Smooth muscle cell (in vitro differentiated cells): ENCODE results near the gene NCAPG2. TPM values are rescaled to one million over a fixed set of nuclear protein-coding genes. Genes with fewer than 3 reads are reported as not detected.

Experiments used
- DNase-seq: peaks from one replicate; lab custom pipeline; 2025; ENCODE audit not compliant: unreplicated experiment; lab: John Stamatoyannopoulos, UW
- H2AFZ ChIP-seq: fragments of 200-600 bp; sonication (generic); 2 replicates; pipeline ENCODE4 v1.6.0; 2016; ENCODE audit warnings: antibody characterized with exemption, low read depth, mild to moderate bottlenecking
- H3F3A ChIP-seq: fragments of 200-600 bp; sonication (generic); 2 replicates; pipeline ENCODE4 v1.6.0; 2017; ENCODE audit warnings: antibody characterized with exemption, low read depth
- H3K27ac ChIP-seq: fragments of 200-600 bp; sonication (generic); 2 replicates; pipeline ENCODE4 v1.5.1; 2016; ENCODE audit warnings: low read depth, mild to moderate bottlenecking
- H3K27me3 ChIP-seq: fragments of 200-600 bp; sonication (generic); 2 replicates; pipeline ENCODE4 v1.6.1; 2016; ENCODE audit warnings: low read depth, mild to moderate bottlenecking
- H3K36me3 ChIP-seq: fragments of 200-600 bp; sonication (generic); 2 replicates; pipeline ENCODE4 v1.5.1; 2016; ENCODE audit warnings: low read depth
- H3K4me1 ChIP-seq: fragments of 200-600 bp; sonication (generic); 2 replicates; pipeline ENCODE4 v1.5.1; 2016; ENCODE audit warnings: low read depth
- H3K4me2 ChIP-seq: fragments of 200-600 bp; sonication (generic); 2 replicates; pipeline ENCODE4 v1.6.0; 2016; ENCODE audit warnings: mild to moderate bottlenecking
- H3K4me3 ChIP-seq: fragments of 200-600 bp; sonication (generic); 2 replicates; pipeline ENCODE4 v1.5.1; 2016; ENCODE audit warnings: mild to moderate bottlenecking
- H3K79me2 ChIP-seq: fragments of 200-600 bp; sonication (generic); 2 replicates; pipeline ENCODE4 v1.6.0; 2016; ENCODE audit warnings: low read depth, mild to moderate bottlenecking
- H3K9ac ChIP-seq: fragments of 200-600 bp; sonication (generic); 2 replicates; pipeline ENCODE4 v1.6.0; 2016; ENCODE audit warnings: low read depth
- H3K9me3 ChIP-seq: fragments of 200-600 bp; sonication (generic); replicated peaks from 2 replicates; pipeline ENCODE4 v1.5.1; 2016; ENCODE audit warnings: low read depth
- H4K20me1 ChIP-seq: fragments of 200-600 bp; sonication (generic); 2 replicates; pipeline ENCODE4 v1.6.0; 2016; ENCODE audit warnings: low read depth
- CTCF ChIP-seq: fragments of 200-600 bp; sonication (generic); IDR thresholded peaks from 2 replicates; pipeline ENCODE4 v1.5.1; 2017; ENCODE audit warnings: borderline replicate concordance, mild to moderate bottlenecking, antibody characterized with exemption; ENCODE audit not compliant: insufficient read depth, poor library complexity, severe bottlenecking
- WGBS: methylation state at CpG from one replicate; pipeline ENCODE4 v1.1.7; 2016; ENCODE audit warnings: low lambda C conversion rate; 5-methylcytosine and 5-hydroxymethylcytosine counted together
- polyA plus RNA-seq: library from polyadenylated mRNA; unstranded; fragments of >200 nt; fragmentation: Nextera tagmentation; extraction: Ambion mirVana; gene quantifications from 2 replicates; pipeline ENCODE4 v1.2.1, GENCODE V29; 2016
- total RNA-seq: library from RNA; depleted of rRNA; stranded (reverse); fragments of >200 nt; gene quantifications from 2 replicates; pipeline ENCODE4 v1.2.3, GENCODE V29; 2014

Gene NCAPG2
- total and polyA plus RNA-seq, 2 experiments from 2014 or later, result 9.9 to 12.5 TPM

GRCh38 chr7:158740013-158740656 is 35.5 kb upstream of the NCAPG2 start:
- no peak for TF ChIP-seq CTCF
- Histone ChIP-seq H3K36me3 (peaks cover 7% of the 10 kb centered on the region), H3K9ac (peak overlapping the region; percentile 58), H3K4me3 (no peak overlapping the region), H3K9me3 (no peaks in the 10 kb centered on the region), H3K27ac (peak overlapping the region; percentile 91), H3K27me3 (no peaks in the 10 kb centered on the region), H2AFZ (no peak overlapping the region), H3K4me1 (no peaks in the 10 kb centered on the region), H3K4me2 (peak overlapping the region; percentile 58), H3K79me2 (no peaks in the 10 kb centered on the region), H3F3A (peaks cover 19% of the 10 kb centered on the region), H4K20me1 (no peaks in the 10 kb centered on the region)
- 25% methylated on average over 15 of the region's 15 CpGs for WGBS
- DNase-seq, result no peak

GRCh38 chr7:158738841-158739240 is 34.2 kb upstream of the NCAPG2 start:
- peaks cover 19% of the 10 kb centered on the region for H3F3A ChIP-seq
- no peaks in the 10 kb centered on the region for H3K27me3 ChIP-seq
- DNase-seq, result no peak
- H3K9me3 ChIP-seq, result no peaks in the 10 kb centered on the region
- no peak overlapping the region for H3K4me3 ChIP-seq
- no peaks in the 10 kb centered on the region for H3K4me1 ChIP-seq
- WGBS, result 94% methylated on average over 15 of the region's 15 CpGs
- H3K79me2 ChIP-seq, result no peaks in the 10 kb centered on the region
- H3K9ac ChIP-seq, result no peak overlapping the region
- no peaks in the 10 kb centered on the region for H3K36me3 ChIP-seq
- H3K27ac ChIP-seq, result peak overlapping the region; percentile 91
- H4K20me1 ChIP-seq, result no peaks in the 10 kb centered on the region
- no peak overlapping the region for H3K4me2 ChIP-seq
- no peak overlapping the region for H2AFZ ChIP-seq
- no peak for TF ChIP-seq CTCF

- no peak for TF ChIP-seq CTCF
- H3K27ac ChIP-seq, result peak overlapping the region; percentile 78
- 90% methylated on average over 19 of the region's 19 CpGs for WGBS
- no peak overlapping the region for H2AFZ ChIP-seq
- peaks cover 13% of the 10 kb centered on the region for H3F3A ChIP-seq
- no peak overlapping the region for H3K4me3 ChIP-seq
- H3K36me3 ChIP-seq, result no peaks in the 10 kb centered on the region
- no peak overlapping the region for H3K9ac ChIP-seq
- DNase-seq, result no peak
- H3K4me1 ChIP-seq, result no peaks in the 10 kb centered on the region
- H3K4me2 ChIP-seq, result no peak overlapping the region
- H3K9me3 ChIP-seq, result no peaks in the 10 kb centered on the region
- H3K27me3 ChIP-seq, result no peaks in the 10 kb centered on the region
- no peaks in the 10 kb centered on the region for H4K20me1 ChIP-seq
- H3K79me2 ChIP-seq, result no peaks in the 10 kb centered on the region
Observed at GRCh38 chr7:158737064-158737695, 32.6 kb upstream of the NCAPG2 start.

- no peak for DNase-seq
- Histone ChIP-seq H3K27ac (peak overlapping the region; percentile 78), H3K9me3 (no peaks in the 10 kb centered on the region), H3K4me3 (no peak overlapping the region), H3F3A (peaks cover 8% of the 10 kb centered on the region), H3K9ac (no peak overlapping the region), H3K79me2 (no peaks in the 10 kb centered on the region), H3K36me3 (no peaks in the 10 kb centered on the region), H3K4me1 (no peaks in the 10 kb centered on the region), H4K20me1 (no peaks in the 10 kb centered on the region), H3K27me3 (no peaks in the 10 kb centered on the region), H3K4me2 (peak overlapping the region; percentile 41), H2AFZ (no peak overlapping the region)
- WGBS, result 55% methylated on average over 12 of the region's 12 CpGs
- no peak for TF ChIP-seq CTCF
Observed at GRCh38 chr7:158735935-158736334, 31.3 kb upstream of the NCAPG2 start.
